Measurements from ENCODE around the gene ZNF573.

ZNF573 gene

GRCh38 chr19:37695144-37695899, 84.1 kb downstream of the ZNF573 start:
- no peak for DNase-seq

GRCh38 chr19:37692956-37693620, 86.3 kb downstream of the ZNF573 start:
- DNase-seq = no peak

GRCh38 chr19:37691881-37692504, 87.4 kb downstream of the ZNF573 start:
- DNase-seq = no peak

Data from GOT3 (cell line).